ENCODE data around the gene HMGN4.
A peak's percentile ranks its signal among the peaks of the same experiment; 100 is the strongest.

DNA sequence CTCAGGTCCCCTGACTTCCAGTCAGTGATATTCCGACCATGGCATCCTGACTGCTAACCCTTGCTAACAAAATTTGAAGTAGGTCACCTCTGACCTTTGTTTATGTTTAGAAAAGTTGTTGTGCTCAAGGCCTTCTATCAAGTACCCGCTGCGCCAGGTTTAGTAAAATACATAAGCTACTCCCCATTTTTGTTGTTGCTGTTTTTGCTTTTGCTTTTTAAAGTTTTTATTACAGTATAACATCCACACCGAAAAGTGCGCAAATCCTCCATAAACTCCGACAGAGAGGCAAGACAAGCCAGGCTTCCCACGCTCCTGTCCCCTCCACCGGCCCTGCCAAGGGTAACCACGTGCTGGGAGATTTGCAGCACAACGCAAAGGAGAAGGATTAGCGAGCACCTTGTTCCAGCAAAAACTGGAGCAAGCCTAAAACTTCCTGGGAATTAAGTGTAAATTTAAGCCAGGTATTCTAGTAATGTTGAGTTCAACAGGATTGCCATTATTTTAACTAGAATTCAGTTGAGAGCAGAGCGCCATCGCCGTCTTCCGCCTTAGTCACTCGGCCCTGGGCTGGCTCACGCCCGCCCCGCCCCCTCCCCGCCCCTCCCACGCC lies 17.8 kb upstream of the HMGN4 start:
- TF ChIP-seq SIN3A (IDR thresholded peaks at IDR 0.05; ENCODE audit: borderline replicate concordance, low read depth, low read length), result 0 out of 2 replicates have a peak, but pooled peaks have one; percentile 4
- TF ChIP-seq, protein P1, sequence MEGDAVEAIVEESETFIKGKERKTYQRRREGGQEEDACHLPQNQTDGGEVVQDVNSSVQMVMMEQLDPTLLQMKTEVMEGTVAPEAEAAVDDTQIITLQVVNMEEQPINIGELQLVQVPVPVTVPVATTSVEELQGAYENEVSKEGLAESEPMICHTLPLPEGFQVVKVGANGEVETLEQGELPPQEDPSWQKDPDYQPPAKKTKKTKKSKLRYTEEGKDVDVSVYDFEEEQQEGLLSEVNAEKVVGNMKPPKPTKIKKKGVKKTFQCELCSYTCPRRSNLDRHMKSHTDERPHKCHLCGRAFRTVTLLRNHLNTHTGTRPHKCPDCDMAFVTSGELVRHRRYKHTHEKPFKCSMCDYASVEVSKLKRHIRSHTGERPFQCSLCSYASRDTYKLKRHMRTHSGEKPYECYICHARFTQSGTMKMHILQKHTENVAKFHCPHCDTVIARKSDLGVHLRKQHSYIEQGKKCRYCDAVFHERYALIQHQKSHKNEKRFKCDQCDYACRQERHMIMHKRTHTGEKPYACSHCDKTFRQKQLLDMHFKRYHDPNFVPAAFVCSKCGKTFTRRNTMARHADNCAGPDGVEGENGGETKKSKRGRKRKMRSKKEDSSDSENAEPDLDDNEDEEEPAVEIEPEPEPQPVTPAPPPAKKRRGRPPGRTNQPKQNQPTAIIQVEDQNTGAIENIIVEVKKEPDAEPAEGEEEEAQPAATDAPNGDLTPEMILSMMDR (IDR thresholded peaks at IDR 0.05), result no peak
- no peak; a peak in 1 of 4 replicates for TF ChIP-seq EP300 (IDR thresholded peaks at IDR 0.05; ENCODE audit: borderline replicate concordance in 1 of 2, low read depth in 1 of 2, low read length in 1 of 2)
- peak; percentile 33; the same call in 1 of the 2 replicates for TF ChIP-seq POLR2AphosphoS5 (IDR thresholded peaks at IDR 0.05; ENCODE audit: low read depth, low read length)
- TF ChIP-seq TAF1 (IDR thresholded peaks at IDR 0.05; ENCODE audit: borderline replicate concordance, low read depth, low read length), result no peak
- TF ChIP-seq, protein P2, sequence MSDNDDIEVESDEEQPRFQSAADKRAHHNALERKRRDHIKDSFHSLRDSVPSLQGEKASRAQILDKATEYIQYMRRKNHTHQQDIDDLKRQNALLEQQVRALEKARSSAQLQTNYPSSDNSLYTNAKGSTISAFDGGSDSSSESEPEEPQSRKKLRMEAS (IDR thresholded peaks at IDR 0.05; ENCODE audit: low read depth), result peak; percentile 90
- TF ChIP-seq, protein P3, sequence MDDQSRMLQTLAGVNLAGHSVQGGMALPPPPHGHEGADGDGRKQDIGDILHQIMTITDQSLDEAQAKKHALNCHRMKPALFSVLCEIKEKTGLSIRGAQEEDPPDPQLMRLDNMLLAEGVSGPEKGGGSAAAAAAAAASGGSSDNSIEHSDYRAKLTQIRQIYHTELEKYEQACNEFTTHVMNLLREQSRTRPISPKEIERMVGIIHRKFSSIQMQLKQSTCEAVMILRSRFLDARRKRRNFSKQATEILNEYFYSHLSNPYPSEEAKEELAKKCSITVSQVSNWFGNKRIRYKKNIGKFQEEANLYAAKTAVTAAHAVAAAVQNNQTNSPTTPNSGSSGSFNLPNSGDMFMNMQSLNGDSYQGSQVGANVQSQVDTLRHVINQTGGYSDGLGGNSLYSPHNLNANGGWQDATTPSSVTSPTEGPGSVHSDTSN (IDR thresholded peaks at IDR 0.05), result no peak
- no peak for TF ChIP-seq GABPA (IDR thresholded peaks at IDR 0.05; ENCODE audit: low read depth)
- TF ChIP-seq, protein P4, sequence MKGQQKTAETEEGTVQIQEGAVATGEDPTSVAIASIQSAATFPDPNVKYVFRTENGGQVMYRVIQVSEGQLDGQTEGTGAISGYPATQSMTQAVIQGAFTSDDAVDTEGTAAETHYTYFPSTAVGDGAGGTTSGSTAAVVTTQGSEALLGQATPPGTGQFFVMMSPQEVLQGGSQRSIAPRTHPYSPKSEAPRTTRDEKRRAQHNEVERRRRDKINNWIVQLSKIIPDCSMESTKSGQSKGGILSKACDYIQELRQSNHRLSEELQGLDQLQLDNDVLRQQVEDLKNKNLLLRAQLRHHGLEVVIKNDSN (IDR thresholded peaks at IDR 0.05; ENCODE audit: borderline replicate concordance, low read depth), result no peak
- TF ChIP-seq MEF2A (IDR thresholded peaks at IDR 0.05; ENCODE audit: borderline replicate concordance, low read depth), result no peak
- no peak for TF ChIP-seq NFIC (IDR thresholded peaks at IDR 0.05; ENCODE audit: borderline replicate concordance)

Data from SK-N-SH (cell line).